Measurements from ENCODE around the gene TSPAN10.
A peak's percentile ranks its signal among the peaks of the same experiment; 100 is the strongest.
"Not testable (repeated sequence)": the region's sequence is repeated elsewhere in the genome, so short reads cannot be mapped to it uniquely, and the experiment has no call there.

The TSPAN10 gene

GRCh38 chr17:81665205-81666091, 28.5 kb downstream of the TSPAN10 start:
- H3K9ac ChIP-seq (ENCODE audit: low read length), result peak overlapping the region; percentile 99
- H3K27me3 ChIP-seq (ENCODE audit: control insufficient read depth, insufficient read depth, low read length), result no peaks in the 10 kb centered on the region
- peaks cover 39% of the 10 kb centered on the region for H3K36me3 ChIP-seq (ENCODE audit: control insufficient read depth, insufficient read depth, low read length)
- peak overlapping the region; percentile 95 for H3K4me3 ChIP-seq (ENCODE audit: low read depth, low read length)
- H3K4me1 ChIP-seq (ENCODE audit: control insufficient read depth, insufficient read depth, low read length), result peaks cover 15% of the 10 kb centered on the region
- H3K27ac ChIP-seq (ENCODE audit: low read depth, low read length), result peak overlapping the region; percentile 94; the same call in 1 of the 2 replicates
- no peaks in the 10 kb centered on the region for H3K9me3 ChIP-seq (ENCODE audit: control insufficient read depth, insufficient read depth, low read depth, low read length)

DNA sequence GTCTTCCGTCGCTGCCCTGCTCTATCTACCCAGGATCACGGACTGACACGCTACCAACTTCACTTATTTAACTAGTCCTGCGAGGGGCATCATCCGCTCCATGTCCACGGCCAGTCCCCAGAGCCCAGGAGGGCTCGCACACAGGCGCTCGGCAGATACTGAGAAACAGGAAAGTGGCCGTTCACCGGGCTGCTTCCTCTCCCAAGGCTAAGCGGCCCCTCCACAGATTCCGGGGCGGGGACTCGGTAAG, 29.0 kb downstream of the TSPAN10 start:
- Histone ChIP-seq H3K9me3 (ENCODE audit: control insufficient read depth, insufficient read depth, low read depth, low read length) (no peaks in the 10 kb centered on the region), H3K27ac (ENCODE audit: low read depth, low read length) (peak overlapping the region; percentile 94; the same call in 1 of the 2 replicates), H3K36me3 (ENCODE audit: control insufficient read depth, insufficient read depth, low read length) (peaks cover 44% of the 10 kb centered on the region), H3K4me1 (ENCODE audit: control insufficient read depth, insufficient read depth, low read length) (peaks cover 15% of the 10 kb centered on the region), H3K27me3 (ENCODE audit: control insufficient read depth, insufficient read depth, low read length) (no peaks in the 10 kb centered on the region), H3K4me3 (ENCODE audit: low read depth, low read length) (peak overlapping the region; percentile 95), H3K9ac (ENCODE audit: low read length) (peak overlapping the region; percentile 99)

- Histone ChIP-seq H3K9ac (ENCODE audit: low read length) (peak within 1 kb of the TSS; percentile 99), H3K36me3 (ENCODE audit: control insufficient read depth, insufficient read depth, low read length) (peaks cover 50% of the 10 kb centered on the region), H3K4me1 (ENCODE audit: control insufficient read depth, insufficient read depth, low read length) (peaks cover 15% of the 10 kb centered on the region), H3K27me3 (ENCODE audit: control insufficient read depth, insufficient read depth, low read length) (no peaks in the 10 kb centered on the region), H3K27ac (ENCODE audit: low read depth, low read length) (peak within 1 kb of the TSS; percentile 94), H3K4me3 (ENCODE audit: low read depth, low read length) (peak within 1 kb of the TSS; percentile 95), H3K9me3 (ENCODE audit: control insufficient read depth, insufficient read depth, low read depth, low read length) (no peaks in the 10 kb centered on the region)
These were observed 29.6 kb downstream of the TSPAN10 start, which contains the start of the genes CCDC137 and OXLD1 for GRCh38 chr17:81666342-81667191. Gene CCDC137 (plus strand): TSS chr17:81666737. CDS start chr17:81666767, 30 bp downstream. Gene OXLD1 (minus strand): TSS chr17:81666605. CDS start chr17:81666577, 28 bp downstream.

GRCh38 chr17:81667754-81668153, 30.8 kb downstream of the TSPAN10 start:
- Histone ChIP-seq H3K9me3 (ENCODE audit: control insufficient read depth, insufficient read depth, low read depth, low read length) (no peaks in the 10 kb centered on the region), H3K27ac (ENCODE audit: low read depth, low read length) (no peak overlapping the region), H3K9ac (ENCODE audit: low read length) (no peak overlapping the region)

GRCh38 chr17:81672504-81672903, 35.5 kb downstream of the TSPAN10 start:
- no peaks in the 10 kb centered on the region for H3K9me3 ChIP-seq (ENCODE audit: control insufficient read depth, insufficient read depth, low read depth, low read length)
- no peaks in the 10 kb centered on the region for H3K27me3 ChIP-seq (ENCODE audit: control insufficient read depth, insufficient read depth, low read length)
- H3K36me3 ChIP-seq (ENCODE audit: control insufficient read depth, insufficient read depth, low read length), result peaks cover 76% of the 10 kb centered on the region
- no peak overlapping the region for H3K27ac ChIP-seq (ENCODE audit: low read depth, low read length)
- no peak overlapping the region for H3K4me3 ChIP-seq (ENCODE audit: low read depth, low read length)
- no peak overlapping the region for H3K9ac ChIP-seq (ENCODE audit: low read length)
- H3K4me1 ChIP-seq (ENCODE audit: control insufficient read depth, insufficient read depth, low read length), result 0 out of 2 replicates have a peak, but pooled peaks cover 3% of the 10 kb centered on the region

More at GRCh38 chr17:81667754-81668153, 30.8 kb downstream of the TSPAN10 start:
- no peaks in the 10 kb centered on the region for H3K27me3 ChIP-seq (ENCODE audit: control insufficient read depth, insufficient read depth, low read length)
- peaks cover 15% of the 10 kb centered on the region for H3K4me1 ChIP-seq (ENCODE audit: control insufficient read depth, insufficient read depth, low read length)
- H3K36me3 ChIP-seq (ENCODE audit: control insufficient read depth, insufficient read depth, low read length), result peaks cover 62% of the 10 kb centered on the region
- peak overlapping the region; percentile 40 for H3K4me3 ChIP-seq (ENCODE audit: low read depth, low read length)

- Histone ChIP-seq H3K9me3 (ENCODE audit: control insufficient read depth, insufficient read depth, low read depth, low read length) (no peaks in the 10 kb centered on the region), H3K4me3 (ENCODE audit: low read depth, low read length) (no peak overlapping the region), H3K27ac (ENCODE audit: low read depth, low read length) (no peak overlapping the region), H3K4me1 (ENCODE audit: control insufficient read depth, insufficient read depth, low read length) (no peaks in the 10 kb centered on the region), H3K27me3 (ENCODE audit: control insufficient read depth, insufficient read depth, low read length) (no peaks in the 10 kb centered on the region), H3K9ac (ENCODE audit: low read length) (no peak overlapping the region), H3K36me3 (ENCODE audit: control insufficient read depth, insufficient read depth, low read length) (peaks cover 73% of the 10 kb centered on the region)
These were observed 36.0 kb downstream of the TSPAN10 start for GRCh38 chr17:81672954-81673353.

GRCh38 chr17:81673561-81674258, 36.7 kb downstream of the TSPAN10 start:
- H3K9ac ChIP-seq (ENCODE audit: low read length), result no peak overlapping the region
- peaks cover 66% of the 10 kb centered on the region for H3K36me3 ChIP-seq (ENCODE audit: control insufficient read depth, insufficient read depth, low read length)
- H3K4me1 ChIP-seq (ENCODE audit: control insufficient read depth, insufficient read depth, low read length), result no peaks in the 10 kb centered on the region
- H3K4me3 ChIP-seq (ENCODE audit: low read depth, low read length), result no peak overlapping the region
- H3K27ac ChIP-seq (ENCODE audit: low read depth, low read length), result no peak overlapping the region
- no peaks in the 10 kb centered on the region for H3K27me3 ChIP-seq (ENCODE audit: control insufficient read depth, insufficient read depth, low read length)
- H3K9me3 ChIP-seq (ENCODE audit: control insufficient read depth, insufficient read depth, low read depth, low read length), result no peaks in the 10 kb centered on the region

- H3K4me3 ChIP-seq (ENCODE audit: low read depth, low read length); H3K27ac ChIP-seq (ENCODE audit: low read depth, low read length); H3K27me3 ChIP-seq (ENCODE audit: control insufficient read depth, insufficient read depth, low read length); H3K4me1 ChIP-seq (ENCODE audit: control insufficient read depth, insufficient read depth, low read length); H3K9ac ChIP-seq (ENCODE audit: low read length); H3K9me3 ChIP-seq (ENCODE audit: control insufficient read depth, insufficient read depth, low read depth, low read length): not testable (repeated sequence)
- H3K36me3 ChIP-seq (ENCODE audit: control insufficient read depth, insufficient read depth, low read length), result peaks cover 47% of the 10 kb centered on the region
These were observed 38.7 kb downstream of the TSPAN10 start for GRCh38 chr17:81675515-81676221.

- H3K4me3 ChIP-seq (ENCODE audit: low read depth, low read length), result no peak overlapping the region
- H3K9ac ChIP-seq (ENCODE audit: low read length), result no peak overlapping the region
- no peaks in the 10 kb centered on the region for H3K4me1 ChIP-seq (ENCODE audit: control insufficient read depth, insufficient read depth, low read length)
- no peaks in the 10 kb centered on the region for H3K27me3 ChIP-seq (ENCODE audit: control insufficient read depth, insufficient read depth, low read length)
- no peaks in the 10 kb centered on the region for H3K9me3 ChIP-seq (ENCODE audit: control insufficient read depth, insufficient read depth, low read depth, low read length)
- H3K27ac ChIP-seq (ENCODE audit: low read depth, low read length), result no peak overlapping the region
- H3K36me3 ChIP-seq (ENCODE audit: control insufficient read depth, insufficient read depth, low read length), result peaks cover 44% of the 10 kb centered on the region
These were observed 39.9 kb downstream of the TSPAN10 start for GRCh38 chr17:81676906-81677305.

GRCh38 chr17:81680150-81680549, 43.2 kb downstream of the TSPAN10 start:
- Histone ChIP-seq H3K9me3 (ENCODE audit: control insufficient read depth, insufficient read depth, low read depth, low read length) (no peaks in the 10 kb centered on the region), H3K27me3 (ENCODE audit: control insufficient read depth, insufficient read depth, low read length) (no peaks in the 10 kb centered on the region), H3K9ac (ENCODE audit: low read length) (no peak overlapping the region), H3K27ac (ENCODE audit: low read depth, low read length) (no peak overlapping the region), H3K4me3 (ENCODE audit: low read depth, low read length) (no peak overlapping the region), H3K36me3 (ENCODE audit: control insufficient read depth, insufficient read depth, low read length) (peaks cover 14% of the 10 kb centered on the region), H3K4me1 (ENCODE audit: control insufficient read depth, insufficient read depth, low read length) (peaks cover 12% of the 10 kb centered on the region)

Measured in HUES6 (cell line).